K562 treated with DMSO at 1 percent for 48 hours (cell line): Measurements from ENCODE around the gene BTBD8. TPM values are rescaled to one million over a fixed set of nuclear protein-coding genes. Genes with fewer than 3 reads are reported as not detected.

Source experiments
- total RNA-seq: library from RNA; unstranded; fragments of 300-600 nt; gene quantifications from 2 replicates; pipeline ENCODE4 v1.2.3, GENCODE V29; 2022; ENCODE audit warnings: low replicate concordance; ENCODE audit errors: extremely low read depth

Gene BTBD8
- total RNA-seq, result not detected in 2 replicates

GRCh38 chr1:92080128-92080985 lies at the start of gene BTBD8:
Gene BTBD8, plus strand, starts transcription at chr1:92080345. Its CDS starts 227 bp downstream, at chr1:92080572.

GRCh38 chr1:92075311-92075710 lies 4.8 kb upstream of the BTBD8 start, which contains the start of gene SETSIP:
Gene SETSIP, minus strand, starts transcription at chr1:92075411. Its CDS starts 0 bp downstream, at chr1:92075411.

GRCh38 chr1:92217721-92218120 lies 137.6 kb downstream of the BTBD8 start, which contains the start of gene C1orf146:
Gene C1orf146, plus strand, starts transcription at chr1:92217915. Its CDS starts 13,506 bp downstream, at chr1:92231421.

Other genes with a start within 250 kb of the BTBD8 start
- not detected in 2 replicates for gene TGFBR3, start 194.2 kb upstream of the BTBD8 start, total RNA-seq
- gene BRDT, start 130.9 kb upstream of the BTBD8 start, total RNA-seq, result not detected in 2 replicates
- gene EPHX4, start 50.4 kb upstream of the BTBD8 start, total RNA-seq, result not detected in 2 replicates
- gene SETSIP, start 4.9 kb upstream of the BTBD8 start, total RNA-seq, result not detected in 2 replicates
- gene C1orf146, start 137.6 kb downstream of the BTBD8 start, total RNA-seq, result not detected in 2 replicates
- not detected in 2 replicates for gene GLMN, start 218.6 kb downstream of the BTBD8 start, total RNA-seq
- not detected in 2 replicates for gene RPAP2, start 218.7 kb downstream of the BTBD8 start, total RNA-seq